A549 treated with Mapracorat at 1 μM for 4 hours (cell line): Measurements from ENCODE around the gene RSRC1. TPM values are rescaled to one million over a fixed set of nuclear protein-coding genes. Genes with fewer than 3 reads are reported as not detected.

Experiments used
- total RNA-seq: library from RNA; stranded (reverse); fragments of 200-300 nt; extraction: Qiagen RNA extraction; gene quantifications from 5 replicates; pipeline ENCODE4 v1.2.3, GENCODE V29; 2022

Gene RSRC1
- total RNA-seq, result 25.5 to 31.6 TPM (median 28.5 TPM) in 5 replicates

GRCh38 chr3:158109804-158110657 is at the start of gene RSRC1:
Gene RSRC1 (plus strand): TSS chr3:158110089. CDS start chr3:158122105, 12,016 bp downstream.

DNA sequence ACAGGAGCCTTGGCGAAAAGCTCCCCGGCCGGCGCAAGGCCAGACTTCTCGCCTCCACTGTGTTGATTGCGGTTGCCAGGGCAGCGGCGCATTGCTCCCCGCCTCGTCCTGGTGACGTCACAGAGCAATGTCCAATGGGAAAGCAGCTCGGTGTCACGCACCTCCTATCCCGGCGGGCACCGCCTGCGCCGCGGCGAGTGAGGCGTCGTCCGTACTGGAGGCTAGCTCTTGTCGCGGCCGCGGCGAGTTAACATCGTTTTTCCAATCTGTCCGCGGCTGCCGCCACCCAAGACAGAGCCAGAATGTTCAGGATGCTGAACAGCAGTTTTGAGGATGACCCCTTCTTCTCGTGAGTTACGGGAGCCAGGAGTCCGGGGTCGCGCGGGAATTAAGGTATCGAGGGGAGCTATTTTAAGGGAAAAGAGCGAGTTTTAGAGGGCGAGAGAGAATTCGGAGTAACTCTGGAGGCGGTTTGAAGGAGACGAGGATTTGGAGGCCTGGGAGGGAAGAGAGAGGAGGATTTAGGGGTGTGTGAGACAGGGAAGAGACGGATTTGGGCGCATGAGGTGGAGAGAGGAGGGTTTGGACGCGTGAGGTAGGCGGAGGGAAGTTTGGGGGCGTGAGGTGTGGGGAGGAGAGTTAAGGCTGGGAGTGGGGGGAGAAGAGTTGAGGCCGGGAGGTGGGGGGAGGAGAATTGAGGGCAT is 461.3 kb downstream of the RSRC1 start, which contains the start of gene MLF1:
MLF1 (plus strand) TSS at position 196 of the 704 bp plus-strand sequence; CDS start at position 303, 107 bp downstream.

Other genes starting within 250 kb of the RSRC1 start
- gene SHOX2, start 3.7 kb upstream of the RSRC1 start, total RNA-seq, result 1.3 to 1.8 TPM (median 1.6 TPM) in 5 replicates